Urothelium cell line (cell line): Measurements from ENCODE around the gene ENTHD1.
"Not testable (repeated sequence)": the region's sequence is repeated elsewhere in the genome, so short reads cannot be mapped to it uniquely, and the experiment has no call there.

ENCODE experiments used
- DNase-seq: peaks from one replicate; pipeline ENCODE4 v3.0.0; 2011; ENCODE audit warnings: low spot score, mixed read lengths
- FAIRE-seq: peaks from 2 replicates; lab custom pipeline; 2011; peaks lifted over from hg19 to GRCh38; lab: Jason Lieb, UNC

The ENTHD1 gene

DNA sequence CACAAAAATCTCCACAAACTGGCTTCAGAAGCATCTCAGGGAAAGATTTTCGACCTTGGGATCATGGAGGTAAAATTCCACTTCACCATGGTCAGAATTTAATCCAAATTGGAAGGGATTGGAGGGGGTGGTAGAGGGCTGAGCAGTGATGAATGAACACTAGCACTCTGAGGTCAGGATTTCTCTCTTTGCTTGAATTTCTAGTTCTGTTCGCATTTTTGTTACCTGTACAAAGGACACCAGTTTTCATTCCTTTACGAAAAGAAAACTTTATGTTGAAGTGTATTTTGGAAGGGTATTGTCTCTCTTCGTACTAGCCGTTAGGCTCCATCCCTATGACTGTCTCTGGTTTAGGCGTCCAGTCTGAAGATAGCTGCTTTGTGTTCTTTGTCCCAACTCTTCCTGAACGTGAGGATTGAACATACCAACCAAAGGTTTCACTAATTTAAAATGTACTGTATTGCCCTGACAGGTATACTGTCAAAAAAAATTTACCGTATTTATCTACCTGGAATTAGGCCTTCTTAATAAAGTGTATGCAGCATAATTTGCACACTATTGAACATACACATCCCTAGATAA is 8.1 kb upstream of the ENTHD1 start:
- DNase-seq = no peak
- FAIRE-seq = no peak

DNA sequence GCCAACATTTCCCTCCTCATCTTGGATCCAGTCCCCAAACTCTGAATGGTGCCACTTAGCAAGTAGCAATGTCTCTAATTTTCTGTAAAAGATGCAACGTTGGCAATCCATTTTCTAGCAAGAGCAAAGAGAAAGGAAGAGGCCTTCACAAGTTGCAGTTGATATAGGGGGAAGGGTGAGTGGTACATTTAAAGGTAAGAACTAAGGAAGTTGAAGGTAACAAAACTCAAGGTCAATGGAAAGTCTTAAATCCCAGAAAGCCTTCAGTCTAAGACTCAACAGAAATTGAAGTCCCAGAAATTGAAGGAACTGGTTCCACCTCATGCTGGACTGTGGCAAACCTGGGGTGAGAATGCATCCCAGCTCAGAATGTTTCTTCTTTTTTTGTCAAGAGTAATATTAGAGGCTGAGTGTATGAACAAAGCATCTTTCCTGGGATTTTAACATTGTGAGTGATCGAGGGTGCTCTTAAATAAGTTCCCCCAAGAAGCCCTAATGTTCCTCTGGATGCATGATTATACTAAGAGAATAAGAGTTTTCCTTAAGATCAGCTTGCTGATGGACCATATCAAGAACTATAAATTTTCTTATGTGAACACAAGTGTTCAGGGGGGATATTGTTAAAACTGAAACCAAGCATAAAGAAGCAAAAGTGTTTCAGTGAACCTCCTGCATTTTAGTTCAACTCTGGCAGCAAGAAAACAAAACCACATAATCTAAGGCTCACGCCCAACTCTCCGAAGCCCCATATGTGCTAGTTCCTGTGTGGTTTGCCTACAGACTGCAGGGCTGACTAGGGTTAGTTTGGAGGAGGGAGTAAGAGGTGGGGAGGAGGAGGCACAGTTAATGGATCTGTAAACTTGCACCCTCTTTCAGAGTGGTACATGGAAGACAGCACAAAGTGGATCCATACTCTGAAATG is 7.0 kb upstream of the ENTHD1 start, which contains the start of gene GRAP2:
Gene GRAP2 (plus strand): TSS at position 779 of the 922 bp plus-strand sequence. CDS start 46,023 bp downstream, outside the sequence.
- FAIRE-seq = peak; percentile 46
- no peak for DNase-seq

DNA sequence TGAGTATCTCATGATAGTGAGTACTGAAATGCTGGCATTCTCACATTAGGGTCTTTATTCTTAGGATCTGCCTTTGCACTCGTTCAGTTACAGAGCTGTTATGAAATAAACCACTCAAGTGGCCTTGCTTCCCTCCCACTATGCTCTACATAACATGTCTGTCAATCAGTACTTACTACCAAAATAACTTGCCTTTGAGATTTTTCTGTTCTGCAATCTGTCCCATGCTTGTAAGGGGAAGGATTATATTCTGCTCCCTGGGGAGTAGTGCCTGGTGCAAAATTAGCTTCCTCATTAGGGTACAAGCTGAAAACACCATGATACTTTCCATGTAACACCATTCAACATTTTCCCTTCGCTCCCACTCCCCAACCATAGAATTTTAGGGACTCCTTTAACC is 5.4 kb upstream of the ENTHD1 start:
- FAIRE-seq = peak; percentile 37

DNA sequence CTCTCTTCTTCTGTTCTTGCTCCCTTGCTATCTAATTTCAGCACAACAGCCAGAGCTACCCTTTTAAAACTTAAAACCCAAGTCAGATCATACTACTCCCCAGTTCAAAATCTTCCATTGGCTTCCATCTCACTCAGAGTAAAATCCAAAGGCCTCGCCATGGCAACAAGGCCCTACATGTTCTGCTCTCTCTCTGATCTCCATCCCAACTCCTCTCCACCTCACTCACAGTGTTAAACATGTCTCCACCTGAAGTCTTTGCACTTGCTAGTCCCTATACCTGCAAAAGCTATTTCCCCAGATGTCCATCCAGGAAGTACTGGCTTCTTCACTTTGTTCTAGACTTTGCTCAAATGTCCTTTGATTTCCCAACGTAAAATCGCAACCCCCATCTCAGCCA is 4.3 kb upstream of the ENTHD1 start:
- DNase-seq (no peak), FAIRE-seq (no peak)

More for the DNA sequence above, 5.4 kb upstream of the ENTHD1 start:
- no peak for DNase-seq

DNA sequence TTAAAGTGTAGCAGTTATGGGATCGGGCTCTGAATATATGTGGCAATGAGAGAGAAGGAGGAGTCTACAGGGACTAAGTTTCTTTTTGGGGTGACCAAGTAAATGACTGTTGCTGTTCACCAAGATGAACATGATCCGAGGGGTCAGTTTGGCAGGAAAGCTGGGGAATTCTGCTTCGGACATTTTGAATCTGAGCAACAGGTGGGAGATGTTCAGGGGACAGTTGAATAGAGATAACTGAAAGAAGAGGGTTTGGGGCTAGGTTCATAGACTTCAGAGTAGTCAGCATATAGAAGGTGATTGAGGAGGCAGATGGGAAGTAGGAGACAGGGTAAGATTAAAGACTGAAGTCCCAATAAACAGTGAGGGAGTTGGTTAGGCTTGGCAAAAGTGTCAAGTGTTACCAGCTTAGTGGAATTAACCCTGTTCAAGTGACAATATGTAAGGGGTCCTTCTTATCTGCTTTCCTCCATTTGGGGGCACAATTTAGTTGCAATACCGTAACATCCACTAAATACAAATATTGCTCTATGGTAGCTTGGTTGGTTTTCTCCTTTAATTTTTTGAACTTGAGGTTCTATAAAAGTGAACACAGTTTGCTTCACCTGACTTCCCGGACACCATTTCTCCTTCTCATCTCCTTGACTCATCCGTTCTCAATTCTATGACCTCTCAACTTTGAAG is 2.9 kb upstream of the ENTHD1 start:
- FAIRE-seq = no peak

DNA sequence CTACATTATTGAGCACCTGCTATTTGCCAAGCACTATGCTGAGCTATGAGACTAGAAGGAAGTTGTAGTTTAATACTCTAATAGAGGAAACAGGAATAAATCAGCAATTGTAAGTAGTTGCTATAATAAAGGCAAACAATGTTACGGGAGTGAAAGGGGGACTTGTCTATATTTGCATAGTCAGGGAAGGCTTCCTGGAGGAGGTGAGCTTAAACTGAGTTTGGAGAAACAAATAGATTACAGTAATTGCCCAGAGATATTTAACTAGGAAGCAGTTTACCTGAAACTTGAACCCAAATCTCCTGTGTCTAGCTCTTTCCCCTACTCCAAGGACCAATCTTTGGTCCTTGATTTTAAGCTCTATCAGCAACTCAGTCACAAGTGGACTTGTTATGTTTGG is 2.1 kb upstream of the ENTHD1 start:
- DNase-seq = no peak
- no peak for FAIRE-seq

More for the DNA sequence above, 2.9 kb upstream of the ENTHD1 start:
- DNase-seq = no peak

DNA sequence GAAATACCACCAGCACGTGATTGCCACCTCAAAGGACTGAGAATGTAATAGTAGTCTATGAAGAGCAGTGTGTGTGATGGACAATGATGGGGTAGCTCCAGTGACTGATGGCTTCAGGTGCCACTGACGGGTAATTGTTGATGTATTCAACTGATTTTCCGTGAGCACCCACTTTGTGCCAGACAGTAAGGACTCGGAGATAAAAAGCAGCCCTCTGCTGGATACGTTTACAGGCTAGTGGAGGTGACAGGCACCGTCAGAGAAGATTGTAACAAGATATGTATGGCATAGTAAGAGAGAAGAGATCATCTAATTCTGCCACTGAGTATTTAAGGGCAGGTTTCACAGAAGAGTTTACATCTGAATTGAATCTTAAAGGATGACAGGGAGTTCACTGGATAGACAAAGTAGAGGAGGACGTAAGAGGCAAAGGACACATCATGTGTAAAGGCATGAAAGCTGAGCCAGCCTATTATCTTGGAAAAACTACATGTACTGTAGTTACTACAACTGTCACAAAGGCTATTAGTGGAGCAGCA is 1.1 kb upstream of the ENTHD1 start:
- DNase-seq (no peak), FAIRE-seq (no peak)

DNA sequence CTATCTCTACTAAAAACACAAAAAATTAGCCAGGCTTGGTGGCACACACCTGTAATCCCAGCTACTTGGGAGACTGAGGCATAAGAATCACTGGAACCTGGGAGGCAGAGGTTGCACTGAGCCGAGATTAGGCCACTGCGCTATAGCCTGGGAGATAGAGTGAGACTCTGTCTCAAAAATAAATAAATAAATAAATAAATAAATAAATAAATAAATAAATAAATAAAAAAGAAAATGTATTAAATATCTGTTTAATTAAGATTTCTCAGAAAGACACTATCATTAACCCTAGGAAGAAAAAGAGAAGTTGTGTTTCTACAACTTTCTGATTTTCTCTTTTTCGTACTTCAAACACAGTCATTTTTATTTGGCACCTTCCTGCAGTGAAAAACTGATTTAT is 3.6 kb downstream of the ENTHD1 start:
- not testable (repeated sequence) for DNase-seq, FAIRE-seq

DNA sequence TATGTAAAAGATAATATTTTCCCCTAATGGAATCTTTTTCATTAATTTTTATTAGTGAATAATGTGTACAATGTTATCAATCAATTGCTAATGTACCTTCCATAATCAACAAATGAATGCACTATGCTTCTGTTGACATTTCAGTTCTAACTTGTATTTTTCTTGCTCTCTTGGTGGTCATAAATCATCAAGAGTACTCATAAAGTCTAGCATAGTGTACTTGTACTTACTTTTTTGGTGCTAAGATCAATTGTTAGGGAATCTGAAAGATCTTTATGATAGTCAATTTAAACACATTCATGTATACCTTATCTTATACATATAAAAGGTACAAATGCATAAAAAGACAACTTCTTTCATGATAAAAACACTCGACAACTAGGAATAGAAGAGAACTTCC is 10.5 kb downstream of the ENTHD1 start:
- no peak for FAIRE-seq

DNA sequence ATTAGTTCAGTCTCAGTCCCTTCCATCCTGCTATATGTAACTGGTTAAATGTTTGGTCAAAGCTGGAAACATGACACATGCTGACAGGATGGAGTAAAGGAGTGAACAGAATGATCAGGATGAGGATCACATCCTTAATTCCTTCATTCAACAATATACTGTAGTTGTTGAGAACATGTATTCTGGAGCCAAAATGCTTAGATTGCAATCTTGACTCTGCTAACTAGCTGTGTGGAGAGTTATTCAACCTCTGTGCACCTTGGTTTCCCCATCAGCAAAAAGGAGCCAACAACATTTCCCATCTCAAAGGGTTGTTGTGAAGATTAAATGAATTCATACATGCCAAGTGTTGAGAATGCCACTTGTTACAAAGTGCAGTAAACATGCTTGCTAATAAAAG is 12.8 kb downstream of the ENTHD1 start:
- FAIRE-seq (peak; percentile 13), DNase-seq (no peak)

More for the DNA sequence above, 10.5 kb downstream of the ENTHD1 start:
- DNase-seq = no peak

DNA sequence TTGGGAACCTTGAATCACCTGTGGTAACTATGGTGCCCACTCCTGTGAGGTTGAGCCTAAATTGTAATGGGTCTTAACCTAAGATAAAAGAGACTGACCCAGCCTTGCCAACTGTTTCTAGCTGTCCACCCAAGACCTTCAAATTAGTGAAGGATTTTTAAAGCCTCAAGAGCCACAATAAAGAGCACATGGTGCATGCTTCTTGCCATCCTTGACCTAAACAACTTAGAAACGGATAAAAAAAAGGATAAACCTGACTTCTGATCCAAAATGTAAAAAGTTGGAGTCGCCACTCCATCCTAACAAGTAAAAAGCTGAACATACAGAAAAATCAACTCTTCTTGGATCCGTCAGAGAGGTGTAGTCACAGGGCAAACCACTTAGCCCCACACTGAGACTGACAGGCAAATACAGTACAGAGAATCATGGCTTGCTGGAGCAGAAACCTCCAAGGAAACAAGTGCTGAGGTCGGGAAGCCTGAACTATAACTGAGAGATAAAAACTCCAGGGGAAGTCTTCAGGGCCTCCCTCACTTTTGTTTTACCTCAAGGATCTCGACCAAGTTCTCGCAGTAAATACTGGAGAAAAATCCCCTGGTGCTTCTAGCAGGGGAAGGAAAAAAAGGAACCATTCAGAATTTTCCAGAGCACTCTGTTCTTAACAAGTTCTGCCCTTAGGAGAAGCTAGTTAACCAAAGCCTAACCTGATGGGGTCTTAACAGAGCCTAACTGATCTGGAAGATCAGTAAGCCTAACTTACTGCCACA is 16.3 kb downstream of the ENTHD1 start:
- no peak for FAIRE-seq

DNA sequence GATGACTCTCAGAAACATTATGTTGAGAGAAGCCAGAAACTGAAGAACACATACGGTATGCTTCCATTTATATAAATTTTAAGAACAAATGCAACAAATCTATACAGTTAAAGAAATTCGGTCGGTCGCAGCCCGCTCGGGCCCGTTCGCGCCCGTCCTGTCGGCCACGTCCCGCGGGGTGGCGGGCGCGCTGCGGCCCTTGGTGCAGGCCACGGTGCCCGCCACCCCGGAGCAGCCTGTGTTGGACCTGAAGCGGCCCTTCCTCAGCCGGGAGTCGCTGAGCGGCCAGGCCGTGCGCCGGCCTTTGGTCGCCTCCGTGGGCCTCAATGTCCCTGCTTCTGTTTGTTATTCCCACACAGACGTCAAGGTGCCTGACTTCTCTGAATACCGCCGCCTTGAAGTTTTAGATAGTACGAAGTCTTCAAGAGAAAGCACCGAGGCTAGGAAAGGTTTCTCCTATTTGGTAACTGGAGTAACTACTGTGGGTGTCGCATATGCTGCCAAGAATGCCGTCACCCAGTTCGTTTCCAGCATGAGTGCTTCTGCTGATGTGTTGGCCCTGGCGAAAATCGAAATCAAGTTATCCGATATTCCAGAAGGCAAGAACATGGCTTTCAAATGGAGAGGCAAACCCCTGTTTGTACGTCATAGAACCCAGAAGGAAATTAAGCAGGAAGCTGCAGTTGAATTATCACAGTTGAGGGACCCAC is 18.2 kb downstream of the ENTHD1 start:
- FAIRE-seq = peak; percentile 92
- not testable (repeated sequence) for DNase-seq

More for the DNA sequence above, 16.3 kb downstream of the ENTHD1 start:
- no peak for DNase-seq

DNA sequence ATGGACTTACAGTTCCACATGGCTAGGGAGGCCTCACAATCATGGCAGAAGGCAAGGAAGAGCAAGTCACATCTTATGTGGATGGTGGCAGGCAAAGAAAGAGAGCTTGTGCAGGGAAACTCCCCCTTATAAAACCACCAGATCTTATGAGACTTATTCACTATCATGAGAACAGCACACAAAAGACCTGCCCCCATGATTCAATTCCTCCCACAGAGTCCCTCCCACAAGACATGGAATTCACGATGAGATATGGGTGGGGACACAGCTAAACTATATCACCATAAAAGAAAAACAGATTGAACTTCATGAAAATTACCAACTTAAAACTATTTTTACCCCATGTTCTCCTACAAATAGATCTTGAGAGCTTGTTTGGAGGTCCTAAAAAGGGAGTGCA is 19.6 kb downstream of the ENTHD1 start:
- FAIRE-seq = no peak

DNA sequence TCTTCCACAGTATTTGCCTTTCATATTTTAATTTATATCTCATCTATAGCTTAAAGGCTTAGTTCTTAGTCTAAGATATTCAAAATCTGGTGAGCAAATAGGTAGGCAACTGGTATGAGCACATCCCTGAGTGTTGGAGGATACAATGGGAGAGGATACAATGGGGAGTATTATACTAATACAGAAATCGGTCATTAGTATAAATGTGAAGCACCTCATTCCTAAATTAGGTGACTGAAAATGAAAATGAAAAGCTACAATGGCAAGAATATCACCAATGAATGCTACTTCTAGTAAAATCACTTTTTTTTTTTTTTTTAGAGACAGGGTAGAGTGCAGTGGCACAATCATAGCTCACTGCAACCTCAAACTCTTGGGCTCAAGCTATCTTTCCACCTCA is 21.0 kb downstream of the ENTHD1 start:
- DNase-seq (no peak), FAIRE-seq (no peak)

More for the DNA sequence above, 19.6 kb downstream of the ENTHD1 start:
- no peak for DNase-seq

DNA sequence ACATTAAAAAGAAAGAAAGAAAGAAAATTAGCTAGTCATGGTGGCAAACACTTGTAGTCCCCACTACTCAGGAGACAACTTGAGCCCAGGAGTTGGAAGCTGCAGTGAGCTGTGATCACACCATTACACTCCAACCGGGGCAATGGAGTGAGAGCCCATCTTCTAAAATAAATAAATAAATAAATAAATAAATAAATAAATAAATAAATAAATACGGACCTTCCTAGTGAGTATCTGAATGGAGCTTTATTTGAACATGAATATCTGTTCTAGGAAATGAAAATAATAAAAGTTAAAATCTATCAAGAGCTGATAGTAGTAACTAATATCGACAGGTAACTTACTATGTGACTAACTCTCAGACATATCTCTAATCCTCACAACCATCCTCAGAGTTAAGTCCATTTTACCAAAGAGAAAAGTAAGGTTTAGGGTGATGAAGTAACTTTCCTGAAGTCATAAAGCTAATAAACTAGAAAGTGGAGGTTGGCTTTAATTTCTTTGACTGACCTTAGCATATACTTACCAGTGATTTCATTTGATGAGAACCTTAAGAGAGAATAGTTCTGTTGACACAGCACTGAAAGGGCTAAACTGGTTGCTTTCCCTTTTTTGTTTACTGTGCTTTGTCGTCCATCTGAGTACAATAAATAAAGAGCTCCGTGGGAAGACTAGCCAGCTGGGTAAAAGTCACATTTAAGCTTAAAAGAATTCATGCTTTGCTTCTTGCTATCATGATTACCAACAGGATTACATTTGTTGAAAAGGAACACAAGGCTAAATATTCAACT is 22.4 kb downstream of the ENTHD1 start:
- no peak for DNase-seq

DNA sequence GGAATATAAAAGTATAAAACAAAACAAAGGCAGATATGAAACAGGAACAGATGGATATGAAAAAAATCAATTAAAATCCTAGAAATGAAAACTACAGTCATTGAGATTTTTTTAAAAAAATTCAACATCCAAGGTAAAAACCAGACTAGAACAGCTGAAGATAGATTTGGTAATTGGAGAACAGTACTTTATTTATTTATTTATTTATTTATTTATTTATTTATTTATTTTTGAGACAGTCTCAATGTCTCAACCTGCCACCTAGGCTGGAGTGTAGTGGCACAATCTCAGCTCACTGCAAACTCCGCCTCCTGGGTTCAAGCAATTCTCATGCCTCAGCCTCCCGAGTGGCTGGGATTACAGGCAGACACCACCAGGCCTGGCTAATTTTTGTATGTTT is 23.8 kb downstream of the ENTHD1 start:
- DNase-seq, FAIRE-seq: not testable (repeated sequence)

More for the DNA sequence above, 22.4 kb downstream of the ENTHD1 start:
- FAIRE-seq = no peak

DNA sequence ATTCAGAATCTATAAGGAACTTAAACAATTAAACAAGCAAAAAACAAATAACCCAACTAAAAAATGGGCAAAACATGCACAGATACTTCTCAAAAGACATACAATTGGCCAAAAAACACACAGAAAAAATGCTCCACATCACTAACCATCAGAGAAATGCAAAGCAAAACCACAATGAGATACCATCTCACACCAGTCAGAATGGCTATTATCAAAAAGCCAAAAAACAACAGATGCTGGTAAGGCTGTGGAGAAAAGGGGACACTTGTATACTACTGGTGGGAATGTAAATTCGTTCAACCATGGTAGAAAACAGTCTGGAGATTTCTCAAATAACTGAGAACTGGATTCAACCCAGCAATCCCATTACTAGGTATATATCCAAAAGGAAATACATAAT is 24.8 kb downstream of the ENTHD1 start:
- no peak for DNase-seq

DNA sequence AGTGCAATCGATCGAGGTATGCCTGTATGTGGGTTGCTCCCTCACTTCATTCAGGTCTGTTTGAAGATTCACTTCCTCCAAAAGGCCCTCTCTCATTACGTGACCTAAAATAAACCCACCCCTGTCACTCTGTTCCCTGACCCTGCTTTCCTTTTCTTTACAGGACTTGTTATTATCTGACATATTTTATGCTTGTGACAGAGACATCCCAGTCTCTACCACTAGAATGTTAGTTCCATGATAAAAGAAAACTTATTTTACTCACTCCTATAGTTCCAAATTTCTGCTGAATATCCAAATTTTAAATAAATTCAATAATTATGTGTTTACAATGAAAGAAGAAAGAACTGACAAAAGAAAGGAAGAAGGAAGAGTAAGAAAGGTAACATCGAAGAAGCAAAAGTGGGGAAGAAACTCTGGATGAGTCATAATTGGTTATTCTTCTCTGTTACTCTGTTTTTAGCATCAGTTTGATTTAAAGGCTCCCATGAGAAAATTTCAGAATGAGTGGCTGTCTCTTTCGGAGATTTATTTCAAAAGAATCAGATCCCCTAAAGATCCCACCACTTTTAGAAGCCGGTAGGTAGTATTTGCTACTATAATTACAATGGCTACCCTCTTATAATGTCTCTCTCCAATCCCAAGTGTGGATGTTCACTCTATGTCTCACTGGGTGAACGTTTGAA is 33.5 kb downstream of the ENTHD1 start:
- no peak for DNase-seq
- FAIRE-seq = peak; percentile 67

More for the DNA sequence above, 24.8 kb downstream of the ENTHD1 start:
- no peak for FAIRE-seq
